HG03575 (cell line): ENCODE results near the gene GAS2L1.
"Not testable (repeated sequence)": the region's sequence is repeated elsewhere in the genome, so short reads cannot be mapped to it uniquely, and the experiment has no call there.

Experiments used
- ATAC-seq: cut with Tn5 transposase; IDR thresholded peaks from one replicate; pipeline ENCODE4 v1.9.1; 2021; ENCODE audit not compliant: unreplicated experiment, insufficient number of reproducible peaks, low FRiP score; ENCODE audit errors: extremely low read depth

The GAS2L1 gene

GRCh38 chr22:29336751-29337490 is 30.5 kb downstream of the GAS2L1 start:
- no peak for ATAC-seq

GRCh38 chr22:29337631-29338284 is 31.3 kb downstream of the GAS2L1 start:
- ATAC-seq, result no peak

DNA sequence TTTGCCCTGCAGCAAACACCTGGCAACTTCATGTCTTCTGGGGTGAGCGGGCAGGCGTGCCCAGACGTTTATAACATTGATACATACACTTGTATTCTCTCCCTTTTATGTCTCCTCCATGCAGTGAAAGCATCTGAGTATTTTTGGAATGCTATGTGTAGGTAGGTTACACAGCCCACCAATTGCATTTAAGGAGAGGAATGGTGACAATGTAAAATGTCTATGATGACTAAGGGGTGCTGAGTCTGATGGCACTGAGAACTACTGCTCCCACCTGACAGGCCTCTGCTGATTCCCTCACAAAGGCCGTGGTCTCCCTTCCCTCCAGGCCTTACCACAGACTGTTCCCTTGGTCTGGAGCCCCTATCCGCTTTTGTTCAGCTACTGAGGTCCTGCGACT is 31.9 kb downstream of the GAS2L1 start:
- no peak for ATAC-seq

GRCh38 chr22:29339381-29340235 is 33.2 kb downstream of the GAS2L1 start:
- no peak for ATAC-seq

- ATAC-seq, result no peak
Measured at GRCh38 chr22:29340566-29340965, 34.1 kb downstream of the GAS2L1 start.

GRCh38 chr22:29341056-29341848 is 34.8 kb downstream of the GAS2L1 start:
- no peak for ATAC-seq

GRCh38 chr22:29341849-29342127 is 35.3 kb downstream of the GAS2L1 start:
- ATAC-seq, result no peak

DNA sequence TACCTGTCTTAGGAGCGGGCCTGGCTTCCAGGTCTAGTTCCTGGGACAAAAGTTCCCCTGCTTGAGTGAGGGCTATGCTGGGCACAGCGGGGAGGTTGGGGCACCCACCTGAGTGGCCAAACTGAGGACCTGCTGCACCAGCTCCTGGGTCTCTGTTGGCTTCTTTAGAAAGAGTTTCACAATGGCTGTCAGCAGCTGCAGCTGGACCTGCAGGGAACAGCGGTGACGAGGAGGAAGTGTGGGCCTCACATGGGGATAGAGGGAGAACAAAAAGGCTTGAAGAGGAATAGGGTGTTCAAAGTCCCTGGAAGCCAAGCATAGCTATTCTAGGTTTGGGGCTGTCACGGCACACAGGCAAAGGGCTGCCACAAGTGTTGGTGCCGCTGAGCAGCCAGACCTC is 35.7 kb downstream of the GAS2L1 start:
- ATAC-seq, result no peak

GRCh38 chr22:29342577-29343312 is 36.3 kb downstream of the GAS2L1 start:
- no peak for ATAC-seq

GRCh38 chr22:29343313-29343805 is 36.9 kb downstream of the GAS2L1 start:
- no peak for ATAC-seq

GRCh38 chr22:29344137-29344536 is 37.7 kb downstream of the GAS2L1 start:
- no peak for ATAC-seq

DNA sequence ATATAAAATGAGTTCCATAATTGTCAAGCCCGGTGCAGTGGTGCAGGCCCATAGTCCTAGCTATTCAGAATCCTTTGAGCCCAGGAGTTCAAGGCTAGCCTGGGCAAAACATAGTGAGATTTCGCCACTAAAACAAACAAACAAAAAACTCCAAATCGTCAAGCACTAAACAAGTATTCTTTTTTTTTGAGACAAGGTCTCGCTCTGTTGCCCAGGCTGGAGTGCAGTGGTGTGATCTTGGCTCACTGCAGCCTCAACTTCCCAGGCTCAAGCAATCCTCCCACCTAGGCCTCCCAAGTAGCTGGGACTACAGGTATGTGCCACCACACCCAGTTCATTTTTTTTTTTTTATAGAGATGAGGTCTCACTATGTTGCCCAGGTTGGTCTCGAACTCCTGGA is 38.4 kb downstream of the GAS2L1 start:
- not testable (repeated sequence) for ATAC-seq

- ATAC-seq, result no peak
Measured at GRCh38 chr22:29345932-29346331, 39.5 kb downstream of the GAS2L1 start.

- ATAC-seq, result no peak
Measured at GRCh38 chr22:29346659-29347058, 40.2 kb downstream of the GAS2L1 start.

GRCh38 chr22:29348041-29348440 is 41.6 kb downstream of the GAS2L1 start:
- no peak for ATAC-seq

- no peak for ATAC-seq
Measured at GRCh38 chr22:29348956-29349355, 42.5 kb downstream of the GAS2L1 start.

DNA sequence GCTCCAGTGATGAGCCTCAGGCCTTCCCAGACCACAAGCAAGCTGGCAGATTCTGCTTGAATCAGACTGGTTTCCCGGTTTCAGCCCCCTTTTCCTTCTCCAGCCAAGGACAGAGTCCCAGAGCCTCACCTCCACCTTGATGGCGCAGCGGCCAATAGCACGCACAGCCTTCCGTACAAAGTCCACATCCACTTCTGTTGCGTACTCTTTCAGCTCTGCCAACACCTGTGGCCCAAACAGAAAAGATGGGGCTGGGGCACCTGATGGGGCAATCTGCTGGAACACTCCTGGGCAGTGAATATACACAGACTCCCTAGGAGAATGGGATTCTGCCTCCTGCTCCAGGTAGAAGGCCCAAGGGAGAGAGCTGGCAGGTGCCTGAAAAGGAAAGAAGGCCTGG is 44.6 kb downstream of the GAS2L1 start:
- no peak for ATAC-seq

DNA sequence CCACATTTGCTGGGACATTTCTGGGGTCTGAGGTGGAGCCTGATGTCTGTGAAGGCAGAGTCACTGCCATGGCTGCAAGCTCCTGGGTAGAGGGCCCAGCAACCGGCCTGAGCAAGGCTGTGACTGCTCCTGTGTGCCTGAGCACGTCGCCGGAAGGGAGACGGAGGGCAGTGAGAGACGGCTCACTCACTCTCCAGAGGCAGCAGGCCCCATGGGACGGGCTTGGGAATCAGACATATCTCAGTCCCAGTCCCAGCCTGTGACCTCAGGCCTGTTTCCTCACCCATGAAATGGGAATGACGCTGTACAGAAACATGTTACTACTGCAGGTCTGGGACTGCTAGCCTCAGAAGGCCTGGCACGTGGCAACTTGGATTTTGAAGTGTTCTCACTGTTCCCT is 45.4 kb downstream of the GAS2L1 start:
- no peak for ATAC-seq

DNA sequence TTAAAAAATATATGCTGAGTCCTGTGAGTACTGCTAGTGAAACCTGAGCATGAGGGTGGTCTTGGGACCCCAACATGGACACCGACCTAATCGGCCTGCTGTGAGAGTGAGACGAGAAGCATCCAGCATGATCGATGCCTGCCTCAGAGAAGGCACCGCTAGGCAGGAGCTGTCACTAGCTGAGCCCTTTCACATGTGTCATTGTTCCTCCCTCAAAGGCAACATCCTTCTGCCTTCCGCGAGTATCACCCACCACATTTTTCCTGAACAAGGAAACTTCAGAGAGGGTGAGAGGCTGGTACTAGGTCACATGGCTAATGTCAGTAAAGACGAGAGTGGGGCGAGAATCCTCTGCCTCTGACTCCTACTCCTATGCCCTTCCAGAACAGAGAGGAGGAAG is 46.3 kb downstream of the GAS2L1 start:
- no peak for ATAC-seq
